ENCODE measurements around the gene SPRR2B.

DNA sequence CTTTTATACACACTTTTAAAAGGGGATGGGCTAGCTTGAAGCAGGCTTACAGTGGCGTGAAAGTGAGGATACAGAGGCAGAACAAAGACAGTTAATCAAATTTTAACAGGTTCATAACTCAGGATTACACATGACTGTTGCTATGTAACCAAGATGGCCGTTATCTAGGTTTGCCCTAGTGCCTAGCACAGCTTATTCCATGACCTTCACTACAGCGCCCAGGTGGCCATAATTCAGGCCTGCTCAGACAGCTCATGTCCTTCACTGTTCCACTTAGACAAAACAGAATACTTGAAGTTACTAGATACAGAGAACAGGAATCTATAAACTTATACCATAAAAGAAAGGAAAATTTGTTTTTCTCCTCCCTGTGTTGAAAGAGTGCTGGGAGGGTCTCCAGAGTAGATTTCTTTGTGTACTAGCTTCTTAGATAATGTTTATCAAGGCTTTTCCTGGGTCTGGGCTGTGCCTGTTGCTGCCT, 48.1 kb upstream of the SPRR2B start:
- TF ChIP-seq, protein P1, sequence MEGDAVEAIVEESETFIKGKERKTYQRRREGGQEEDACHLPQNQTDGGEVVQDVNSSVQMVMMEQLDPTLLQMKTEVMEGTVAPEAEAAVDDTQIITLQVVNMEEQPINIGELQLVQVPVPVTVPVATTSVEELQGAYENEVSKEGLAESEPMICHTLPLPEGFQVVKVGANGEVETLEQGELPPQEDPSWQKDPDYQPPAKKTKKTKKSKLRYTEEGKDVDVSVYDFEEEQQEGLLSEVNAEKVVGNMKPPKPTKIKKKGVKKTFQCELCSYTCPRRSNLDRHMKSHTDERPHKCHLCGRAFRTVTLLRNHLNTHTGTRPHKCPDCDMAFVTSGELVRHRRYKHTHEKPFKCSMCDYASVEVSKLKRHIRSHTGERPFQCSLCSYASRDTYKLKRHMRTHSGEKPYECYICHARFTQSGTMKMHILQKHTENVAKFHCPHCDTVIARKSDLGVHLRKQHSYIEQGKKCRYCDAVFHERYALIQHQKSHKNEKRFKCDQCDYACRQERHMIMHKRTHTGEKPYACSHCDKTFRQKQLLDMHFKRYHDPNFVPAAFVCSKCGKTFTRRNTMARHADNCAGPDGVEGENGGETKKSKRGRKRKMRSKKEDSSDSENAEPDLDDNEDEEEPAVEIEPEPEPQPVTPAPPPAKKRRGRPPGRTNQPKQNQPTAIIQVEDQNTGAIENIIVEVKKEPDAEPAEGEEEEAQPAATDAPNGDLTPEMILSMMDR (optimal IDR thresholded peaks at IDR 0.05 in 1 of 3, IDR thresholded peaks at IDR 0.05 in 1 of 3, conservative IDR thresholded peaks at IDR 0.05 in 1 of 3; ENCODE audit: extremely low read depth in 1 of 3, insufficient read depth in 2 of 3, low read length in 3 of 3): no peak
- TF ChIP-seq EZH2 (IDR thresholded peaks at IDR 0.05; ENCODE audit: low read length): no peak
